Endothelial cell of umbilical vein (primary cell): ENCODE measurements around the gene COL5A1. TPM values are rescaled to one million over a fixed set of nuclear protein-coding genes. Genes with fewer than 3 reads are reported as not detected.

Source experiments
- BruUV-seq: library from RNA; stranded (reverse); fragments of 400-500 nt; replicated peaks from 2 replicates; lab custom pipeline; 2021; lab: Mats Ljungman, UMichigan
- CTCF ChIA-PET: fragments of 300-600, 350-600 bp; sonication (Branson Sonifier 250); formaldehyde crosslinking; loops from one replicate; lab custom pipeline; 2021; ENCODE audit warnings: antibody characterized with exemption, inconsistent platforms; lab: Charles Lee
- POLR2A ChIA-PET: fragments of 300-600, 350-600 bp; sonication (Branson Sonifier 250); formaldehyde crosslinking; loops from one replicate; lab custom pipeline; 2021; ENCODE audit warnings: antibody characterized with exemption, inconsistent platforms; lab: Charles Lee
- DNase-seq: peaks from one replicate; pipeline ENCODE4 v3.0.0-alpha.2; 2011; ENCODE audit warnings: low read depth, low spot score
- FAIRE-seq: peaks from 2 replicates; lab custom pipeline; 2011; peaks lifted over from hg19 to GRCh38; lab: Jason Lieb, UNC
- H2AFZ ChIP-seq: 2 replicates; pipeline ENCODE4 v1.6.0; 2012; ENCODE audit warnings: low read depth, low read length, control low read depth, inconsistent platforms
- H3K27ac ChIP-seq: 2 replicates; pipeline ENCODE4 v1.5.1; 2011; ENCODE audit warnings: low read depth, mild to moderate bottlenecking, control low read depth, low read length, moderate library complexity; ENCODE audit not compliant: insufficient read depth
- H3K27me3 ChIP-seq, 2 experiments: 2 replicates each; pipeline versions ENCODE4 v1.6.0 to v1.6.1; 2011; ENCODE audit warnings: low read length in 2 of 2, mixed read lengths in 1 of 2; ENCODE audit not compliant: control insufficient read depth in 2 of 2, insufficient read depth in 2 of 2
- H3K36me3 ChIP-seq, 2 experiments: 2 replicates in 1 of 2; 3 replicates in 1 of 2; pipeline ENCODE4 v1.5.1; 2011; ENCODE audit warnings: low read length in 2 of 2, mild to moderate bottlenecking in 1 of 2, moderate library complexity in 1 of 2; ENCODE audit not compliant: control insufficient read depth in 2 of 2, insufficient read depth in 2 of 2; ENCODE audit errors: extremely low read depth in 1 of 2
- H3K4me1 ChIP-seq: 3 replicates; pipeline ENCODE4 v1.5.1; 2011; ENCODE audit warnings: mild to moderate bottlenecking, low read length; ENCODE audit not compliant: control insufficient read depth, insufficient read depth; ENCODE audit errors: extremely low read depth
- H3K4me2 ChIP-seq: 2 replicates; pipeline ENCODE4 v1.6.1; 2011; ENCODE audit warnings: low read length, control low read depth, mixed read lengths; ENCODE audit not compliant: insufficient read depth
- H3K4me3 ChIP-seq, 3 experiments: fragments of 200-600 bp in 1 of 3; sonication (generic), shearing (Covaris generic) in 1 of 3; replicated peaks in 1 of 3; 2 replicates each; pipeline ENCODE4 v1.5.1; 2011 to 2016; ENCODE audit warnings: control low read depth in 3 of 3, low read length in 3 of 3, mild to moderate bottlenecking in 2 of 3, inconsistent platforms in 1 of 3, low read depth in 1 of 3, moderate library complexity in 1 of 3; ENCODE audit not compliant: insufficient read depth in 1 of 3
- H3K79me2 ChIP-seq: 2 replicates; pipeline ENCODE4 v1.6.0; 2012; ENCODE audit warnings: low read length, inconsistent platforms; ENCODE audit not compliant: control insufficient read depth, insufficient read depth
- H3K9ac ChIP-seq: replicated peaks from 2 replicates; pipeline ENCODE3; 2011; ENCODE audit warnings: low read length, control low read depth; ENCODE audit not compliant: insufficient read depth; ENCODE audit errors: extremely low read depth
- H3K9me1 ChIP-seq: replicated peaks from 3 replicates; pipeline ENCODE4 v1.6.0; 2011; ENCODE audit warnings: mild to moderate bottlenecking, low read length; ENCODE audit not compliant: control insufficient read depth, insufficient read depth; ENCODE audit errors: extremely low read depth
- H3K9me3 ChIP-seq: replicated peaks from 2 replicates; pipeline ENCODE4 v1.5.1; 2012; ENCODE audit warnings: low read length, inconsistent platforms; ENCODE audit not compliant: control insufficient read depth, insufficient read depth
- H4K20me1 ChIP-seq: replicated peaks from 2 replicates; pipeline ENCODE3; 2011; ENCODE audit warnings: mild to moderate bottlenecking, low read length; ENCODE audit not compliant: control insufficient read depth, insufficient read depth; ENCODE audit errors: extremely low read depth
- EZH2 ChIP-seq: IDR thresholded peaks from 2 replicates; pipeline ENCODE4 v1.6.1; 2012; ENCODE audit warnings: borderline replicate concordance, low read depth, mild to moderate bottlenecking, moderate library complexity, low read length, inconsistent platforms; ENCODE audit not compliant: severe bottlenecking
- FOS ChIP-seq: IDR thresholded peaks from 2 replicates; pipeline ENCODE4 v1.6.1; 2011; ENCODE audit warnings: mild to moderate bottlenecking, low read length, moderate library complexity, borderline replicate concordance; ENCODE audit not compliant: insufficient read depth
- GATA2 ChIP-seq: IDR thresholded peaks from 2 replicates; pipeline ENCODE4 v1.7.0; 2011; ENCODE audit warnings: low read depth, mild to moderate bottlenecking, moderate library complexity, mixed read lengths, low read length; ENCODE audit not compliant: insufficient read length, insufficient read depth
- JUN ChIP-seq: IDR thresholded peaks from 2 replicates; pipeline ENCODE4 v1.6.1; 2011; ENCODE audit warnings: borderline replicate concordance, low read depth; ENCODE audit not compliant: insufficient read length, insufficient read depth
- MYC ChIP-seq: IDR thresholded peaks from one replicate; pipeline ENCODE4 v1.6.1; 2011; ENCODE audit warnings: mild to moderate bottlenecking, low read depth, low read length
- POLR2A ChIP-seq: IDR thresholded peaks from 2 replicates; pipeline ENCODE4 v1.6.1; 2012; ENCODE audit warnings: low read depth, mild to moderate bottlenecking, control low read depth, low read length
- POLR2AphosphoS5 ChIP-seq: IDR thresholded peaks from 2 replicates; pipeline ENCODE4 v1.6.1; 2012; ENCODE audit warnings: low read depth, mild to moderate bottlenecking, control low read depth, low read length, moderate library complexity; ENCODE audit not compliant: insufficient read depth
- dilution Hi-C: fragments of 300-500 bp; cut with MboI; formaldehyde crosslinking; loops from one replicate; pipeline ENCODE4 v1.15.0; 2019; ENCODE audit warnings: low sequenced_read_pairs; ENCODE audit not compliant: extremely low pct_ligation_motif_present
- intact Hi-C: fragments of 100-400 bp; cut with micrococcal nuclease; formaldehyde crosslinking; loops from one replicate; pipeline ENCODE4 v1.10.0; 2022
- polyA plus RNA-seq, 4 experiments: library from polyadenylated mRNA; depleted of rRNA in 3 of 4; stranded (reverse) in 3 of 4; unstranded in 1 of 4; fragments of >200 nt; gene quantifications; 2 replicates each; pipeline versions ENCODE4 v1.2.1 to v1.2.3, GENCODE V29; 2011 to 2012; ENCODE audit warnings: missing spikeins in 1 of 4
- total RNA-seq: library from RNA; stranded (reverse); gene quantifications from 2 replicates; pipeline ENCODE4 v1.2.3, GENCODE V29; 2021
- TF ChIP-seq, protein P1 (sequence below): IDR thresholded peaks from 2 replicates; pipeline ENCODE4 v1.6.1; 2011; ENCODE audit not compliant: insufficient read depth, insufficient read length
- TF ChIP-seq, protein P2 (sequence below), 2 donors: IDR thresholded peaks; 1 replicate in 1 of 2; 2 replicates in 1 of 2; pipeline ENCODE4 v1.5.1; 2011; ENCODE audit warnings: low read length in 2 of 2, mild to moderate bottlenecking in 2 of 2, moderate library complexity in 2 of 2, control low read depth in 1 of 2, inconsistent platforms in 1 of 2, low read depth in 1 of 2; ENCODE audit not compliant: insufficient read depth in 1 of 2; ENCODE audit errors: extremely low read depth in 1 of 2

The COL5A1 gene
- total and polyA plus RNA-seq, 2 donors (not counting 3 experiments of a cell fraction or from before 2014, with no cell fraction given), result 97.4 to 175 TPM

DNA sequence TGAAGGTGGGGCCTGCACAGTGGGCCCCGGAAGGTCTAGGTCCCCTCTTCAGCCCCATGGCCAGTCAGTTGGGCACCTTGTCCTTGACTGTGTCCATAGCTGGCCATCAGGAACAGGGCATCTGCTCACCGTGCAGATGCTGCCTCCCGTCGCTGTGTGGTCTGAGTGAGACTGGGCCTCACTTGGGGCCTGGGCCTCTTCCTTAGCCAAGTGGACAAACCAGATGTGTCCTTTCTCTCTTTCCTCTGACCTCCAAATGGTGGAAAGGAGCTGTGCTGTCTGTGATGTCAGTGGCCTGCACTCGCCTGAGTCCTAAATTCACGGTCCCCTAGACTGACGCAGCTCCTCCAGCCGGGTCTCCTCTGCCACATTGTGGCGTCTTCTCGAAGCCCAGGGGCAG, 114.5 kb downstream of the COL5A1 start:
- POLR2A ChIA-PET, result no interaction called here
- dilution Hi-C loops, result no loop called here
- Histone ChIP-seq H4K20me1 (no peaks in the 10 kb centered on the region), H3K27me3 (no peaks in the 10 kb centered on the region), H3K36me3 (peaks cover 0 to 29% of the 10 kb centered on the region in 2 experiments), H3K4me3 (no peak overlapping the region), H3K4me1 (no peaks in the 10 kb centered on the region), H2AFZ (no peak overlapping the region), H3K4me2 (no peak overlapping the region), H3K9ac (no peak overlapping the region), H3K9me1 (no peaks in the 10 kb centered on the region), H3K79me2 (no peaks in the 10 kb centered on the region), H3K9me3 (no peaks in the 10 kb centered on the region), H3K27ac (no peak overlapping the region)
- TF ChIP-seq GATA2 (no peak), JUN (no peak), MYC (no peak), POLR2AphosphoS5 (no peak), FOS (no peak), EZH2 (no peak), POLR2A (no peak)
- TF ChIP-seq, protein P1, sequence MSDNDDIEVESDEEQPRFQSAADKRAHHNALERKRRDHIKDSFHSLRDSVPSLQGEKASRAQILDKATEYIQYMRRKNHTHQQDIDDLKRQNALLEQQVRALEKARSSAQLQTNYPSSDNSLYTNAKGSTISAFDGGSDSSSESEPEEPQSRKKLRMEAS, result no peak
- TF ChIP-seq, protein P2, sequence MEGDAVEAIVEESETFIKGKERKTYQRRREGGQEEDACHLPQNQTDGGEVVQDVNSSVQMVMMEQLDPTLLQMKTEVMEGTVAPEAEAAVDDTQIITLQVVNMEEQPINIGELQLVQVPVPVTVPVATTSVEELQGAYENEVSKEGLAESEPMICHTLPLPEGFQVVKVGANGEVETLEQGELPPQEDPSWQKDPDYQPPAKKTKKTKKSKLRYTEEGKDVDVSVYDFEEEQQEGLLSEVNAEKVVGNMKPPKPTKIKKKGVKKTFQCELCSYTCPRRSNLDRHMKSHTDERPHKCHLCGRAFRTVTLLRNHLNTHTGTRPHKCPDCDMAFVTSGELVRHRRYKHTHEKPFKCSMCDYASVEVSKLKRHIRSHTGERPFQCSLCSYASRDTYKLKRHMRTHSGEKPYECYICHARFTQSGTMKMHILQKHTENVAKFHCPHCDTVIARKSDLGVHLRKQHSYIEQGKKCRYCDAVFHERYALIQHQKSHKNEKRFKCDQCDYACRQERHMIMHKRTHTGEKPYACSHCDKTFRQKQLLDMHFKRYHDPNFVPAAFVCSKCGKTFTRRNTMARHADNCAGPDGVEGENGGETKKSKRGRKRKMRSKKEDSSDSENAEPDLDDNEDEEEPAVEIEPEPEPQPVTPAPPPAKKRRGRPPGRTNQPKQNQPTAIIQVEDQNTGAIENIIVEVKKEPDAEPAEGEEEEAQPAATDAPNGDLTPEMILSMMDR (IDR thresholded peaks at IDR 0.05; ENCODE audit: extremely low read depth in 1 of 2, insufficient read depth in 1 of 2, low read depth in 1 of 2, low read length in 2 of 2), result no peak
- FAIRE-seq (no peak), DNase-seq (no peak)
- CTCF ChIA-PET, result interaction anchor here (2.2 kb wide), 1 partner anchor 17 kb away, joined by 8 read pairs; no protein-coding TSS in a partner anchor
- intact Hi-C loops, result no loop called here
- no TSS peak for BruUV-seq
